Stimulated activated CD4-positive, alpha-beta T cell treated with anti-CD3 and anti-CD28 coated beads, Interleukin-15, amount 100 ng/mL, for 1 hour (primary cell): Measurements from ENCODE around the gene CEP41.
"Not testable (repeated sequence)": the region's sequence is repeated elsewhere in the genome, so short reads cannot be mapped to it uniquely, and the experiment has no call there.

Experiments
- DNase-seq, 2 donors: peaks; one replicate each; pipeline ENCODE4 v3.0.0-alpha.2; 2020; ENCODE audit warnings: low read depth in 1 of 2, low spot score in 1 of 2

CEP41 gene

GRCh38 chr7:130393101-130393561, 47.7 kb downstream of the CEP41 start:
- no peak for DNase-seq

GRCh38 chr7:130390486-130390885, 50.3 kb downstream of the CEP41 start:
- no peak for DNase-seq

- no peak for DNase-seq
Observed at GRCh38 chr7:130388671-130389070, 52.1 kb downstream of the CEP41 start.

- no peak for DNase-seq
Observed at GRCh38 chr7:130387628-130388403, 53.0 kb downstream of the CEP41 start.

GRCh38 chr7:130387306-130387627, 53.5 kb downstream of the CEP41 start:
- DNase-seq: no peak

- no peak for DNase-seq
Observed at GRCh38 chr7:130386876-130387275, 53.9 kb downstream of the CEP41 start.

GRCh38 chr7:130385600-130386066, 55.2 kb downstream of the CEP41 start:
- no peak for DNase-seq

- DNase-seq: no peak
Observed at GRCh38 chr7:130384841-130385599, 55.8 kb downstream of the CEP41 start.

- no peak for DNase-seq
Observed at GRCh38 chr7:130384371-130384801, 56.4 kb downstream of the CEP41 start.

GRCh38 chr7:130383187-130383980, 57.4 kb downstream of the CEP41 start:
- no peak for DNase-seq

GRCh38 chr7:130381468-130382312, 59.1 kb downstream of the CEP41 start:
- DNase-seq: no peak

- DNase-seq: no peak
Observed at GRCh38 chr7:130380861-130381455, 59.9 kb downstream of the CEP41 start.

- no peak for DNase-seq
Observed at GRCh38 chr7:130379921-130380860, 60.6 kb downstream of the CEP41 start, which contains the start of gene CPA1. Gene CPA1 (plus strand): TSS chr7:130380494. CDS start chr7:130380521, 27 bp downstream.

- DNase-seq: no peak
Observed at GRCh38 chr7:130379532-130379920, 61.3 kb downstream of the CEP41 start.

- DNase-seq: no peak
Observed at GRCh38 chr7:130379019-130379418, 61.8 kb downstream of the CEP41 start.

- no peak for DNase-seq
Observed at GRCh38 chr7:130377178-130377577, 63.6 kb downstream of the CEP41 start.

- not testable (repeated sequence) for DNase-seq
Observed at GRCh38 chr7:130376461-130376860, 64.4 kb downstream of the CEP41 start.

GRCh38 chr7:130374507-130374906, 66.3 kb downstream of the CEP41 start:
- no peak for DNase-seq
